Peyer's patch (tissue), 4 donors: Measurements from ENCODE around the gene NDFIP2. TPM values are rescaled to one million over a fixed set of nuclear protein-coding genes. Genes with fewer than 3 reads are reported as not detected.

ENCODE experiments used
- DNase-seq, 3 donors: peaks; one replicate each; pipeline ENCODE4 v3.0.0-alpha.2; 2017 to 2019
- H3K27ac ChIP-seq, 4 donors: fragments of 200-600 bp; sonication (generic); one replicate each; pipeline ENCODE4 v1.5.1; 2016 to 2019
- H3K27me3 ChIP-seq, 2 donors: fragments of 200-600 bp; sonication (generic); one replicate each; pipeline ENCODE4 v1.5.1; 2019
- H3K36me3 ChIP-seq, 3 donors: fragments of 200-600 bp; sonication (generic); one replicate each; pipeline ENCODE4 v1.5.1; 2016 to 2019
- H3K4me1 ChIP-seq, 4 donors: fragments of 200-600 bp; sonication (generic); one replicate each; pipeline ENCODE4 v1.5.1; 2016 to 2019
- H3K4me3 ChIP-seq, 4 donors: fragments of 200-600 bp; sonication (generic); 1 replicate in 3 of 4; 2 replicates in 1 of 4; pipeline ENCODE4 v1.5.1; 2016 to 2019; ENCODE audit warnings: mild to moderate bottlenecking in 1 of 4
- H3K9me3 ChIP-seq, 4 donors: fragments of 200-600 bp; sonication (generic); one replicate each; pipeline ENCODE4 v1.5.1; 2016 to 2019; ENCODE audit warnings: mild to moderate bottlenecking in 1 of 4
- CTCF ChIP-seq, 6 experiments: fragments of 450-650 bp in 4 of 6; fragments of 200-600 bp in 2 of 6; sonication (generic) in 1 of 6; IDR thresholded peaks; one replicate each; pipeline ENCODE4 v1.5.1; 2017 to 2019; ENCODE audit warnings: antibody characterized with exemption in 6 of 6, mild to moderate bottlenecking in 3 of 6, moderate library complexity in 1 of 6
- POLR2A ChIP-seq, 2 donors: fragments of 450-650 bp; IDR thresholded peaks; one replicate each; pipeline ENCODE4 v1.5.1; 2017; ENCODE audit warnings: antibody characterized with exemption in 2 of 2, mild to moderate bottlenecking in 2 of 2, moderate library complexity in 2 of 2
- total RNA-seq, 4 donors: library from RNA; depleted of rRNA; stranded (reverse); fragments of >200 nt; gene quantifications; one replicate each; pipeline ENCODE4 v1.1.0, GENCODE V29; 2016

Gene NDFIP2
- total RNA-seq, 4 donors from 2014 or later: 28.1 to 102 (median 59.6) TPM

DNA sequence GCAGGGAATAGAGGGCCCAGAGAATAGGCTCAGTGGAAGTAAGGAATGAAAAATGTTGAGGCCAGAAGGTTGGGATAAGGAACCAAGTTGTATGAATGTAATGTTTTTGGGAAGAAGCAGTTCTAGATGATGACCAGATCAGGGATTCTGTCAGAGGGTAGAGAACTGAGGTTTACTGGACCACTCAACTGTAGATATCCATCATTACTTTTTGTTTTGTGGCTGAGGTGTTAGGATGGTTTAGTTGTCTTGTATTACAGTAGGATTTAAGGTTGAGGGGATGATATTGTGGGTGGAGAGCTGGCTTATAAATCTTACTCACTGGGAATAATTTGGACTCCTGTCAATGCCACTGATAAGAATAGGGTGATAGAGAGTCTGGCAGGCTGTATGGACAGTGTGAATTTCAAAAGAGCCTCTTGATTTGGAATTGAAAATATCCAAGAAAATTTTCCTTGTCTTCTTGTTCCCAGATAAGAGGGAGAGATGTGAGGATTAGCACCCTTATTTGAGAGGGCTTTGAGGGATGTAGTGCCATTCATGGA is 22.6 kb downstream of the NDFIP2 start:
- Histone ChIP-seq H3K27ac (no peak overlapping the region), H3K4me1 (no peaks in the 10 kb centered on the region), H3K4me3 (no peak overlapping the region), H3K36me3 (no peaks in the 10 kb centered on the region), H3K27me3 (no peaks in the 10 kb centered on the region), H3K9me3 (no peaks in the 10 kb centered on the region)
- no peak for DNase-seq
- TF ChIP-seq POLR2A (IDR thresholded peaks at IDR 0.05) (no peak), CTCF (IDR thresholded peaks at IDR 0.05) (no peak)

GRCh38 chr13:79508224-79508961 is 27.4 kb downstream of the NDFIP2 start:
- H3K4me1 ChIP-seq: no peaks in the 10 kb centered on the region
- H3K9me3 ChIP-seq: no peaks in the 10 kb centered on the region
- no peak overlapping the region for H3K27ac ChIP-seq
- no peaks in the 10 kb centered on the region for H3K36me3 ChIP-seq
- TF ChIP-seq CTCF (IDR thresholded peaks at IDR 0.05) (no peak), POLR2A (IDR thresholded peaks at IDR 0.05) (no peak)
- no peak for DNase-seq
- H3K27me3 ChIP-seq: no peaks in the 10 kb centered on the region
- no peak overlapping the region for H3K4me3 ChIP-seq

DNA sequence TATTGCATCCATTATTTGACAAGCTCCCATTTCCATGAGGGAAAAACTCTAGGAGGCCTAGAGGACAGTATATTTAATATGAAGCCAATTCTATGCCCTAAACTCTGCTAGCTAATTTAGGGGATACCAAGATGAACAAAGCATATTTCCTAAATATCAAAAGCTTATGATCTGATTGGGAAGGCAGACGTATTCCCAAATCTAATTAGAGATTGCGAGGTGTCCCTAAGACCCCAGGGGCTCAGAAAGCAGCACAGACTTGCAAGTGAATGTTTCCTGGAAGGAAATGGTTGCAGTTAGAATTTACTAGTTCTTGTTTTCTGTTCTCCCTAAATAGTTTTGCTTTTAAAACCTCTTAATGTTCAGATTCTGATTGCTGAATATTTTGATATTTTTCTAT is 30.7 kb downstream of the NDFIP2 start:
- TF ChIP-seq POLR2A (IDR thresholded peaks at IDR 0.05): no peak
- no peak for TF ChIP-seq CTCF (IDR thresholded peaks at IDR 0.05)
- no peak for DNase-seq

DNA sequence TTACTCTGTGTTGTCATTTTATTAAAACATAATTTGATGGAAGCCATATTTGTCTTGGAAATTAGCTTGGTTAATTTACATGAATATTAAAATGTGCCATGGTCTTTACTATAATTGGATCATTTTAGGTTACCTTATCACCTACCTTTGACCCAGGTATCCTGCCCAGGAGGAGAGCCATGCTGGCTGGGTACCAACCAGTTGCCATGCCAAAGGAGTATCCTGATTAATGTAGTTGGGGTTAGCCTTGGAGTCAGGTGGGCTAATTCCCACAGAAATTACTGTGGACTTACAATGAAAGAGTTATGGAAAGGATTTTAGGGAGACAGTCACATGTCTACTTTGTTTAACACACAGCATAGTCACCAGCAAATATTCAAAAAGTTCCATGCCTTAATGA is 32.0 kb downstream of the NDFIP2 start:
- TF ChIP-seq POLR2A (IDR thresholded peaks at IDR 0.05) (no peak), CTCF (IDR thresholded peaks at IDR 0.05) (no peak)
- no peaks in the 10 kb centered on the region for H3K4me1 ChIP-seq
- no peak overlapping the region for H3K27ac ChIP-seq
- no peaks in the 10 kb centered on the region for H3K36me3 ChIP-seq
- no peak overlapping the region for H3K4me3 ChIP-seq
- DNase-seq: no peak
- H3K9me3 ChIP-seq: no peaks in the 10 kb centered on the region
- H3K27me3 ChIP-seq: no peaks in the 10 kb centered on the region

More for the DNA sequence above, 30.7 kb downstream of the NDFIP2 start:
- Histone ChIP-seq H3K4me1 (no peaks in the 10 kb centered on the region), H3K27me3 (no peaks in the 10 kb centered on the region), H3K27ac (no peak overlapping the region), H3K9me3 (no peaks in the 10 kb centered on the region), H3K4me3 (no peak overlapping the region), H3K36me3 (no peaks in the 10 kb centered on the region)

- DNase-seq: no peak
- Histone ChIP-seq H3K27ac (no peak overlapping the region), H3K4me1 (no peaks in the 10 kb centered on the region), H3K9me3 (no peaks in the 10 kb centered on the region), H3K27me3 (no peaks in the 10 kb centered on the region), H3K36me3 (peaks cover 0 to 7% (median 0%) of the 10 kb centered on the region in 3 donors), H3K4me3 (no peak overlapping the region)
- TF ChIP-seq POLR2A (IDR thresholded peaks at IDR 0.05) (no peak), CTCF (IDR thresholded peaks at IDR 0.05) (no peak)
Measured at GRCh38 chr13:79516595-79516994, 35.6 kb downstream of the NDFIP2 start.
